ENCODE results near the gene DYNC1I1. TPM values are rescaled to one million over a fixed set of nuclear protein-coding genes. Genes with fewer than 3 reads are reported as not detected.

The DYNC1I1 gene
- total RNA-seq, 4 donors from 2014 or later, result 1.9 to 6.7 (median 5.8) TPM

GRCh38 chr7:96004578-96004977, 232.2 kb downstream of the DYNC1I1 start:
- Histone ChIP-seq H3K4me3 (no peak overlapping the region), H3K9me3 (no peaks in the 10 kb centered on the region), H3K4me1 (no peaks in the 10 kb centered on the region), H3K27ac (no peak overlapping the region), H3K27me3 (no peaks in the 10 kb centered on the region), H3K36me3 (no peaks in the 10 kb centered on the region)
- DNase-seq (ENCODE audit: low spot score in 2 of 2), result no peak
- no peak for TF ChIP-seq POLR2A (IDR thresholded peaks at IDR 0.05)
- peak in 1 of 2 donors; percentile 14 for TF ChIP-seq CTCF (IDR thresholded peaks at IDR 0.05)

GRCh38 chr7:96005271-96005670, 232.9 kb downstream of the DYNC1I1 start:
- Histone ChIP-seq H3K4me1 (no peaks in the 10 kb centered on the region), H3K9me3 (no peaks in the 10 kb centered on the region), H3K27me3 (no peaks in the 10 kb centered on the region), H3K27ac (no peak overlapping the region), H3K4me3 (no peak overlapping the region), H3K36me3 (no peaks in the 10 kb centered on the region)
- 83% methylated on average over 5 of the region's 5 CpGs for WGBS
- DNase-seq (ENCODE audit: low spot score in 2 of 2), result no peak
- TF ChIP-seq EP300 (IDR thresholded peaks at IDR 0.05), result no peak
- TF ChIP-seq POLR2A (IDR thresholded peaks at IDR 0.05), result no peak
- TF ChIP-seq POLR2AphosphoS5 (IDR thresholded peaks at IDR 0.05), result no peak
- TF ChIP-seq CTCF (IDR thresholded peaks at IDR 0.05), result no peak

- TF ChIP-seq EP300 (IDR thresholded peaks at IDR 0.05), result no peak
- TF ChIP-seq POLR2AphosphoS5 (IDR thresholded peaks at IDR 0.05), result no peak
- no peak for TF ChIP-seq POLR2A (IDR thresholded peaks at IDR 0.05)
- TF ChIP-seq CTCF (IDR thresholded peaks at IDR 0.05), result no peak
- Histone ChIP-seq H3K27me3 (no peaks in the 10 kb centered on the region), H3K36me3 (no peaks in the 10 kb centered on the region), H3K9me3 (no peaks in the 10 kb centered on the region), H3K4me1 (no peaks in the 10 kb centered on the region), H3K27ac (no peak overlapping the region), H3K4me3 (no peak overlapping the region)
- no peak for DNase-seq (ENCODE audit: low spot score in 2 of 2)
- WGBS, result 95% methylated on average over 2 of the region's 2 CpGs
These were observed 236.8 kb downstream of the DYNC1I1 start for GRCh38 chr7:96009148-96009547.

- WGBS, result 90% methylated on average over 2 of the region's 2 CpGs
These were observed 241.5 kb downstream of the DYNC1I1 start for GRCh38 chr7:96013836-96014235.

GRCh38 chr7:96014617-96015016, 242.3 kb downstream of the DYNC1I1 start:
- DNase-seq (ENCODE audit: low spot score in 2 of 2), result no peak
- Histone ChIP-seq H3K27ac (no peak overlapping the region), H3K27me3 (no peaks in the 10 kb centered on the region), H3K4me1 (no peaks in the 10 kb centered on the region), H3K9me3 (no peaks in the 10 kb centered on the region), H3K4me3 (no peak overlapping the region), H3K36me3 (no peaks in the 10 kb centered on the region)
- TF ChIP-seq POLR2AphosphoS5 (IDR thresholded peaks at IDR 0.05) (no peak), POLR2A (IDR thresholded peaks at IDR 0.05) (no peak), EP300 (IDR thresholded peaks at IDR 0.05) (no peak), CTCF (IDR thresholded peaks at IDR 0.05) (no peak)
- WGBS, result 61% methylated on average over 1 of the region's 1 CpG

More at GRCh38 chr7:96013836-96014235, 241.5 kb downstream of the DYNC1I1 start:
- no peak overlapping the region for H3K27ac ChIP-seq
- H3K4me1 ChIP-seq, result no peaks in the 10 kb centered on the region
- no peaks in the 10 kb centered on the region for H3K27me3 ChIP-seq
- no peaks in the 10 kb centered on the region for H3K36me3 ChIP-seq
- TF ChIP-seq POLR2A (IDR thresholded peaks at IDR 0.05) (no peak), EP300 (IDR thresholded peaks at IDR 0.05) (no peak), CTCF (IDR thresholded peaks at IDR 0.05) (no peak)
- no peak overlapping the region for H3K4me3 ChIP-seq
- DNase-seq (ENCODE audit: low spot score in 2 of 2), result no peak
- no peaks in the 10 kb centered on the region for H3K9me3 ChIP-seq

All from suprapubic skin (tissue), 4 donors.